Suprapubic skin (tissue), 3 donors: ENCODE results near the gene EPAS1.

Experiments used
- EP300 ChIP-seq: sonication (generic); formaldehyde crosslinking; IDR thresholded peaks from one replicate; pipeline ENCODE4 v1.6.1; 2017; ENCODE audit warnings: antibody characterized with exemption
- POLR2A ChIP-seq, 2 donors: fragments of 450-650 bp; IDR thresholded peaks; one replicate each; pipeline ENCODE4 v1.6.1; 2017; ENCODE audit warnings: antibody characterized with exemption in 2 of 2, mild to moderate bottlenecking in 2 of 2, moderate library complexity in 2 of 2
- TF ChIP-seq, protein P1 (sequence below), 2 donors: fragments of 200-600 bp in 1 of 2; fragments of 450-650 bp in 1 of 2; sonication (generic) in 1 of 2; IDR thresholded peaks; one replicate each; pipeline ENCODE4 v1.5.1; 2016 to 2019; ENCODE audit warnings: antibody characterized with exemption in 2 of 2, mild to moderate bottlenecking in 1 of 2, moderate library complexity in 1 of 2

DNA sequence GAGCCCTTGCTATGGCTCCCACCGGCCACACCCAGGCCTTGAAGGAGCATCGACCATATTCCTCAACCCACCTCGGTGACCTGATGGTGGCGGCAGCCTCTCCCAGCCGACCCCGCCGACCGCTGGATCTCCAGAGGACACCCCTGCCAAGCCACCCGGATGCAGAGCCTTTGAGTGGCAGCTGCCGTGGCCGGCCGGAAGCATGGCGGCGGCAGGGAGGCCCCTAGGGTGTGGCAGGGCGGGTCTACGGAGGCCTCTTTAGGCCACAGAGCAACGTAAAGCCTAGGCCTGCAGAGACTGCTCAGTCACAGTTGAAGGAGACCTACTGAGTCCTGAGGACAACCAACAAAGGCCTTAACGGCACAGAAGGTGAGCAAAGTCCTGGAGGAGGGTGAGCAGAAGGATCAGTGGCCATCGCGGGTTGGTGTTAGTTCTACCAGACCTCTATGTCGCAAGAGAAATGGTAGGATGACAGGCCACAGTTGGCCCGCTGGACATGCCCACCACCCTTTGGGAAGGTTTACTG is 131.8 kb downstream of the EPAS1 start:
- TF ChIP-seq POLR2A (IDR thresholded peaks at IDR 0.05) (no peak), EP300 (no peak)
- TF ChIP-seq, protein P1, sequence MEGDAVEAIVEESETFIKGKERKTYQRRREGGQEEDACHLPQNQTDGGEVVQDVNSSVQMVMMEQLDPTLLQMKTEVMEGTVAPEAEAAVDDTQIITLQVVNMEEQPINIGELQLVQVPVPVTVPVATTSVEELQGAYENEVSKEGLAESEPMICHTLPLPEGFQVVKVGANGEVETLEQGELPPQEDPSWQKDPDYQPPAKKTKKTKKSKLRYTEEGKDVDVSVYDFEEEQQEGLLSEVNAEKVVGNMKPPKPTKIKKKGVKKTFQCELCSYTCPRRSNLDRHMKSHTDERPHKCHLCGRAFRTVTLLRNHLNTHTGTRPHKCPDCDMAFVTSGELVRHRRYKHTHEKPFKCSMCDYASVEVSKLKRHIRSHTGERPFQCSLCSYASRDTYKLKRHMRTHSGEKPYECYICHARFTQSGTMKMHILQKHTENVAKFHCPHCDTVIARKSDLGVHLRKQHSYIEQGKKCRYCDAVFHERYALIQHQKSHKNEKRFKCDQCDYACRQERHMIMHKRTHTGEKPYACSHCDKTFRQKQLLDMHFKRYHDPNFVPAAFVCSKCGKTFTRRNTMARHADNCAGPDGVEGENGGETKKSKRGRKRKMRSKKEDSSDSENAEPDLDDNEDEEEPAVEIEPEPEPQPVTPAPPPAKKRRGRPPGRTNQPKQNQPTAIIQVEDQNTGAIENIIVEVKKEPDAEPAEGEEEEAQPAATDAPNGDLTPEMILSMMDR (IDR thresholded peaks at IDR 0.05) = no peak
